Measurements from ENCODE around the gene RNF43.

DNA sequence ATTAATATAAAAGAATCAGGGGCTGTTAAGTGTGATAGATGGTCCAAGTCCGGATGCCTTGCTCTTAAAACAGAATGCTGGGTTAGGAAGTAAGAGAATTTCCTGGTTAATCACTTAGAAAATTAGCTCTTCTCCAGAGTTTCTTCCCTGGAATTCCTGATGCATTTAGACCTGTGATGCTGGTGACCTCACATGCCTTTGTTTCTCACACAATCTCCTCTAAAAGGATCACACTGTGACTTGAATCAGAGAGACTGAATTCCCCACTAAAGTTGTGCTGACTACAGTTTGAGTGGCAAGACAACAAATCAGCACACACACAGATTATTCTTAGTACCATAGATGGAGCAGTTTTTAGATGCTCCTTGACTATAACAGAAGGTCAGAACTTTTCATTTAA is 4.4 kb upstream of the RNF43 start:
- TF ChIP-seq EZH2phosphoT487 (IDR thresholded peaks at IDR 0.05; ENCODE audit: insufficient read depth, low read depth) (no peak), EZH2 (IDR thresholded peaks at IDR 0.05; ENCODE audit: insufficient read depth, poor library complexity, severe bottlenecking) (no peak)

Measured in GM23248 (cell line).